Measurements from ENCODE around the gene TEAD2.

DNA sequence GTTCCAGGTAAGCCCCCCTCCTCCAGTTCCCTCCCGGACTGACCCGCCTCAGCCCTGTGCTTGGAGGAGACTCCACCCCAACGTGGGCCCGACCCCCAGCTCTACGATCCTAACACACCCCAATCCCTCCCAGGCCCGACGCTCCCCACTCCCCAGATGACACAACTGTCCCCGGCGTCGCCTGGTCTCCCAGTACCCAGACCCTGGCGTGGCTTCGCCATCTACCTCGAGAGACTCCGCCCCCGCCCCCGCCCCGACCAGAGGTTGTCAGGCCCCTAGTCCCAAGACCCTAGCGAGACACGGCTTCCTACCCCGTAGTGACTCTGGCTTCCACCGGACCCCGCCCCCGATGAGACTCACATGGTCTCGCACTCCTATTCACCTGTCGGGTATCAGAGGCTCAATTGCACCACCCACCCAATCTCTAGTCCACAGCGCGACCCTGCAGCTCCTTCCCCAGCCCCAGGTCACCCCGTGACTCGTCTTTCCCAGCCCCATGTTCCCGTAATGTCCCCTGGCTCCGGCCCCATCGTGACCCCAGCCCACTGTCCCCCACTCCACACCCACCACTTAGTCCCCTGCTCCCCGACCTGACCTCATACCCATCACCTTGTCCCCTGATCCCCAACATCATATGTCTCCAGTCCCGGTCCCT lies 24.1 kb downstream of the TEAD2 start:
- TF ChIP-seq EZH2 (IDR thresholded peaks at IDR 0.05; ENCODE audit: borderline replicate concordance, low read depth, low read length, poor library complexity, severe bottlenecking) (no peak), CTCF (conservative IDR thresholded peaks at IDR 0.05; ENCODE audit: low read depth, low read length) (no peak)
